Measurements from ENCODE around the gene SLC8A3.

SLC8A3 gene

GRCh38 chr14:70149596-70150165 lies 39.1 kb downstream of the SLC8A3 start:
- no peak overlapping the region for H2AFZ ChIP-seq (ENCODE audit: low read depth, low read length)
- H3K27ac ChIP-seq (ENCODE audit: low read length) = no peak overlapping the region
- H3K9me3 ChIP-seq (ENCODE audit: insufficient read depth, low read length) = no peaks in the 10 kb centered on the region
- no peaks in the 10 kb centered on the region for H3K79me2 ChIP-seq (ENCODE audit: low read length)
- no peak overlapping the region for H3K4me2 ChIP-seq (ENCODE audit: low read length)
- no peaks in the 10 kb centered on the region for H3K4me1 ChIP-seq (ENCODE audit: low read length)
- no peak for TF ChIP-seq CTCF (IDR thresholded peaks at IDR 0.05; ENCODE audit: low read depth, low read length)
- no peak for TF ChIP-seq EZH2phosphoT487 (IDR thresholded peaks at IDR 0.05; ENCODE audit: low read depth)
- H4K20me1 ChIP-seq (ENCODE audit: insufficient read depth, low read length) = no peaks in the 10 kb centered on the region
- H3K9ac ChIP-seq (ENCODE audit: low read length) = no peak overlapping the region
- H3K36me3 ChIP-seq (replicated peaks; ENCODE audit: low read depth, low read length) = no peaks in the 10 kb centered on the region
- H3K27me3 ChIP-seq (ENCODE audit: low read depth, low read length) = peaks cover 29% of the 10 kb centered on the region
- no peak overlapping the region for H3K4me3 ChIP-seq (ENCODE audit: low read length)

GRCh38 chr14:70148911-70149595 lies 39.7 kb downstream of the SLC8A3 start:
- Histone ChIP-seq H3K27ac (ENCODE audit: low read length) (no peak overlapping the region), H3K79me2 (ENCODE audit: low read length) (no peaks in the 10 kb centered on the region), H3K9ac (ENCODE audit: low read length) (no peak overlapping the region), H3K36me3 (replicated peaks; ENCODE audit: low read depth, low read length) (no peaks in the 10 kb centered on the region), H4K20me1 (ENCODE audit: insufficient read depth, low read length) (no peaks in the 10 kb centered on the region), H3K9me3 (ENCODE audit: insufficient read depth, low read length) (no peaks in the 10 kb centered on the region), H3K4me1 (ENCODE audit: low read length) (no peaks in the 10 kb centered on the region), H2AFZ (ENCODE audit: low read depth, low read length) (no peak overlapping the region), H3K4me2 (ENCODE audit: low read length) (no peak overlapping the region), H3K27me3 (ENCODE audit: low read depth, low read length) (peaks cover 29% of the 10 kb centered on the region), H3K4me3 (ENCODE audit: low read length) (no peak overlapping the region)
- TF ChIP-seq CTCF (IDR thresholded peaks at IDR 0.05; ENCODE audit: low read depth, low read length) = no peak
- TF ChIP-seq EZH2phosphoT487 (IDR thresholded peaks at IDR 0.05; ENCODE audit: low read depth) = no peak

GRCh38 chr14:70148351-70148750 lies 40.4 kb downstream of the SLC8A3 start:
- Histone ChIP-seq H3K27ac (ENCODE audit: low read length) (no peak overlapping the region), H3K4me2 (ENCODE audit: low read length) (no peak overlapping the region), H3K4me3 (ENCODE audit: low read length) (no peak overlapping the region), H3K4me1 (ENCODE audit: low read length) (no peaks in the 10 kb centered on the region), H3K9me3 (ENCODE audit: insufficient read depth, low read length) (no peaks in the 10 kb centered on the region), H2AFZ (ENCODE audit: low read depth, low read length) (no peak overlapping the region), H3K9ac (ENCODE audit: low read length) (no peak overlapping the region), H3K79me2 (ENCODE audit: low read length) (no peaks in the 10 kb centered on the region), H3K36me3 (replicated peaks; ENCODE audit: low read depth, low read length) (no peaks in the 10 kb centered on the region), H4K20me1 (ENCODE audit: insufficient read depth, low read length) (no peaks in the 10 kb centered on the region), H3K27me3 (ENCODE audit: low read depth, low read length) (peaks cover 25% of the 10 kb centered on the region)
- no peak for TF ChIP-seq EZH2phosphoT487 (IDR thresholded peaks at IDR 0.05; ENCODE audit: low read depth)

- no peak overlapping the region for H2AFZ ChIP-seq (ENCODE audit: low read depth, low read length)
- no peaks in the 10 kb centered on the region for H3K79me2 ChIP-seq (ENCODE audit: low read length)
- H3K4me3 ChIP-seq (ENCODE audit: low read length) = no peak overlapping the region
- TF ChIP-seq EZH2phosphoT487 (IDR thresholded peaks at IDR 0.05; ENCODE audit: low read depth) = no peak
- TF ChIP-seq CTCF (IDR thresholded peaks at IDR 0.05; ENCODE audit: low read depth, low read length) = no peak
- no peak overlapping the region for H3K27ac ChIP-seq (ENCODE audit: low read length)
- peaks cover 49% of the 10 kb centered on the region for H3K27me3 ChIP-seq (ENCODE audit: low read depth, low read length)
- no peaks in the 10 kb centered on the region for H3K36me3 ChIP-seq (replicated peaks; ENCODE audit: low read depth, low read length)
- H3K4me1 ChIP-seq (ENCODE audit: low read length) = peaks cover 15% of the 10 kb centered on the region
- H3K4me2 ChIP-seq (ENCODE audit: low read length) = no peak overlapping the region
- H3K9ac ChIP-seq (ENCODE audit: low read length) = no peak overlapping the region
- H4K20me1 ChIP-seq (ENCODE audit: insufficient read depth, low read length) = no peaks in the 10 kb centered on the region
- no peaks in the 10 kb centered on the region for H3K9me3 ChIP-seq (ENCODE audit: insufficient read depth, low read length)
Measured at GRCh38 chr14:70144046-70144445, 44.7 kb downstream of the SLC8A3 start.
